HG02798 (cell line): ENCODE data around the gene ZMIZ1.

Experiments used
- ATAC-seq: cut with Tn5 transposase; IDR thresholded peaks from one replicate; pipeline ENCODE4 v1.9.1; 2021; ENCODE audit warnings: mild to moderate bottlenecking; ENCODE audit not compliant: unreplicated experiment, poor library complexity

Gene ZMIZ1

DNA sequence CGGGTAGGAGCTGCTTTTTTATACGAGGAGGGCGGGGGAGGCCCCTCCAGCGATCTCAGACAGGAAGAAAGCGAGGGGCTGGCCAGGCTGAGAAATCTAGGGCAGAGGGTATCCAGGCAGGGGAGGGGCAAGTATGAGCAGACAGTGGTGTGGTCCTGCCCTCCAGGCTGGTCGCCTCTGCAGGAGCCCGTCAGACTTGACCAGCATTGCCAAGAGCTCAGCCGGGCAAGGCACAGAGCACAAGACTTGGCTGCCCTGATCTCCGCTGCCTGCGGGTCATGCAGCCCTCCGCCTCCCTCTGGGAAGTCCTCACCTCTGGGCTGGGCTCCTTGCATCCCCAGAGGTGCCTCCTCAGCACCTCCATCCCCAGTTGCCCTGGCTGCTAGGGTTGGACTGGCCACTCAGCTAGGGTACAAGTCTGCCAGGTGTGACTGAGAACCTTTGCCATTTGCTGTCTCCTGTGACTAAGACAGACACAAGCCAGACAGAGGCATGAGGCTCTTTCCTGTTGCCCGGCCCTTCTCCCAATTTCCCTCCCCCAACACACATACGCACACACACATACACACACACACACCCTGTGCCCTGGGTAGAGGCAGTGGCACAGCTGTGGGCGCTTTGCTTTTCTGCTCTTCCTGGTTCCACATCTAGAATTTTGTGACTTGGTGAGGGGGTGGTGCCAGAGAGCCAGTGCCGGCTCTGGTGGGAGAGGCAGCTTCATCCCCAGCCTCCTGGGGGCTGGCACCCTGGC, 219.4 kb downstream of the ZMIZ1 start:
- ATAC-seq = no peak

- ATAC-seq = no peak
Observed at GRCh38 chr10:79289801-79290200, 221.0 kb downstream of the ZMIZ1 start.

DNA sequence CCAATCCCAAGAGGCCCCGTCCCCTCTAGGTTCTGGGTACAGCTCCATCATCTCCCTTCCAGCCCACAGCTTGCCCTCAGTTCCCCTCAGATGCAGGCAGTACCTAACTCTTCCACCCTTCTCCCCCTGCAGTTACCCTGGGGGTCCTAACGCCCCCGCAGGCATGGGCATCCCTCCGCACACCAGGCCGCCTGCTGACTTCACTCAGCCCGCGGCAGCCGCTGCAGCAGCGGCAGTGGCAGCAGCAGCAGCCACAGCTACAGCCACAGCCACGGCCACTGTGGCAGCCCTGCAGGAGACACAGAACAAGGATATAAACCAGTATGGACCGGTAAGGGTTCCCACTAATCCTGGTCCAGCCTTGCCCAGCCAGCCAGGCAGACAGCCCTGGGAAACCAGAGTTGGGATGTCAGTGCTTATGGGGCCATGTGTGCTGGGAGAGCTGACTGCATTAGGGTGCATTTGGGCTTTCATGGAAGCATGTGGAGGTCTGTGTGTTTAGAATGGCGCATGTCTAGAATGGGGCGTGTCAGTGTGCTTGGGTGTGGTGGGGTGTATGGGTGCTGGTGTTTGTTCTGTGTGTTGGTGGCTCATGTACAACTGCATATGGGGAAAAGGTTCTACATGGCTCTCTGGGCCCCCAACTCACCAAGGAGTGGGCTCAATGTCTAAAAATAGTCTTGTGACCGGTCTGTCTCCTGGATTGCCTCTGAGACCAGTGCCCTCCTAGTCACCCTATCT, 223.4 kb downstream of the ZMIZ1 start:
- no peak for ATAC-seq

DNA sequence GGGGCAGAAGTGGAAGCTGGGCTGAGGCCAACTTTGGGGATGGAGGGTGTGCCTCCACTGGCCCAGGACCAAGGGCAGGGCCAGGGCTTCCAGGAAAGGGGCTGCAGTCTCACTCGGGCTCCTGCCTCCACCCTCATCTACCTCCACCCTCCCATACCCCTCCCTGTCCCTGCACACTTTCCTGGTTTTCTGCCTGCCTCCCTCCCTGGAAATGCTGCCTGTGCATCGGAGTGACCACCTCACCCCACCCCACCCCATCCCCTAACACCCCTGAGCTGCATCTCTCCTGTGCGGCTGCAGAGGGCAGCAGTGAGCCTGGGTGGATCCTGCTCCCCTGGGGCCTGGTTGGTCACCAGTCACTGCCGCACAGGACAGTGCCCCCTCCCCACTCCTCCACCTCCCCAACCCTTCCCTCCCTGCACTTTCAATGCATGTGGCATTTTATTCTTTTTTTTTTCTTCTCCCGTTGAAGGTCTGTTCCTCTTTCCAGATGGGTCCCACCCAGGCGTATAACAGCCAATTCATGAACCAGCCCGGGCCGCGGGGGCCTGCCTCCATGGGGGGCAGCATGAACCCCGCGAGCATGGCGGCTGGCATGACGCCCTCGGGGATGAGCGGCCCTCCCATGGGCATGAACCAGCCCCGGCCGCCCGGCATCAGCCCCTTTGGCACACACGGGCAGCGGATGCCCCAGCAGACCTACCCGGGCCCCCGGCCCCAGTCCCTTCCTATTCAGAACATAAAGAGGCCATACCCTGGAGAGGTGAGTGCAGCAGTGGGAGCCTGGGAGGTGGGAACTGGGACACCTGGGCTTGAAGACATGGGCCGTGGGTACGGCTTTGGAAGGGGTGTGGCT, 224.4 kb downstream of the ZMIZ1 start:
- ATAC-seq = no peak

GRCh38 chr10:79293841-79294581, 225.2 kb downstream of the ZMIZ1 start:
- ATAC-seq = no peak

- no peak for ATAC-seq
Observed at GRCh38 chr10:79295563-79295962, 226.8 kb downstream of the ZMIZ1 start.

- no peak for ATAC-seq
Observed at GRCh38 chr10:79296431-79296830, 227.7 kb downstream of the ZMIZ1 start.

DNA sequence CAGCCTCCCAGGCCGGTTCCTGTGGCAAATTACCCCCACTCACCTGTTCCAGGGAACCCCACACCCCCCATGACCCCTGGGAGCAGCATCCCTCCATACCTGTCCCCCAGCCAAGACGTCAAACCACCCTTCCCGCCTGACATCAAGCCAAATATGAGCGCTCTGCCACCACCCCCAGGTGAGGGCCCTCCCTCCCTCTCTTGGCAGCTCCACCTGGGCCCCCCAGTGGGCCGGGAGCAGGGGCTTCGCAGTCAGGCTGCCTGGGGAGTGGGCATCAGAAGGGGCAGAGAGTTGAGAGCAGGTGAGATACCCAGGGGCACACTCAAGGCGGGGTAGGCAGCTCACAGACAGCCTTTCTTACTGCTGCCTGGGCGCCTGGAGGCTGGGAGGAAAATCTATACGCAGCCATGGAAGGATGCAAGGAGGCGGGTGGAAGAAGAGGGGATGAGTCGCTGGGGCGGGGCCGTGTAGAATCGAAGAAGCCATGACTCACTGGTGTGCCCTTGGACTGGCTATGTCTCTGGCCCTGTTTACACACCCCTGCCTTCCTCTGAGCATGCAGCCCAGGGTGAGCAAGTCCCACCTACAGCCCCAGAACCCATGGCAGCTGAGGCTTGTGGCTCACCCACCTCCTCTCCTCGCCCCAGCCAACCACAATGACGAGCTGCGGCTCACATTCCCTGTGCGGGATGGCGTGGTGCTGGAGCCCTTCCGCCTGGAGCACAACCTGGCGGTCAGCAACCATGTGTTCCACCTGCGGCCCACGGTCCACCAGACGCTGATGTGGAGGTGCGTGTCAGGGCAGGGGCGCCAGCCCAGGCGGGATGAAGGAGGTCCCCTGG, 229.9 kb downstream of the ZMIZ1 start:
- no peak for ATAC-seq

DNA sequence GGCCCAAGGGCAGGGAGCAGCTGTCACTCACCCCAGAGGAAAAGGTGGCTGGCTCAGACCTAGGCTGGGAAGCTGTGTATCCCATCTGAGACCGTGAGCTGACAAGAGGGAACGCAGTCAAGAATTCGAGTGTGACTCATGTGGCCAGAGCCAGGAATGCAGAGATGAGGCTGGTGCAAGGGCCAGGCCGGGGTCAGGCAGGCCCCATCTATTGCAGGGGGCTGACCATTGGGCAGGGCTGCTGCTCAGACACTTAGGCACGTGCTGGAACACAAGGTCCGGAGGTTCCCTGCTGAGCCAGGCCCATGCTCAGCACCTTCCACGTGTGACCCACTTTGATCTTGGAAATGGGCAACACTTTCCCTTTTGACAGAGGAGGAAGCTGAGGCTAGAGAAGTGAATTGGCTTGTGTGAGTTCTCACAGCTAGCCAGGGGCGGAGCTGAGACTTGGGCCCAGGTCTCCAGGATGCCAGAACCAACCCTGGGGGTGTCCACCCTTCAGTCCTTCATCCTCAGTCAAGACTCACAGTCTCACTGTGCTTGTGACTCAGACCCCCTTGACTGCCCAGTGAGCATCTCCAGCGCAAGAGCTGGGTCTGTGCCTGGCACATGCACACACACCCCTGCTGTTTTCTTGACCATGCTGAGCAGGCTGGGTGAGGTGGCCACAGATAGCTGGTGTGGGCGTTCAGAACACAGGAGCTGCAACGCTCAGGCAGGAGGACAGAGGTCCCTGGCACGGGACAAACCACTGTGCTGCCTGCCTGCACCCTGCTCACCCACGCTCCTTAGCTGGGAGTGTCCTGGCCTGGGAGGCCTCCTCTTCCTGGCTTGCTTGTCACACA, 230.9 kb downstream of the ZMIZ1 start:
- no peak for ATAC-seq

DNA sequence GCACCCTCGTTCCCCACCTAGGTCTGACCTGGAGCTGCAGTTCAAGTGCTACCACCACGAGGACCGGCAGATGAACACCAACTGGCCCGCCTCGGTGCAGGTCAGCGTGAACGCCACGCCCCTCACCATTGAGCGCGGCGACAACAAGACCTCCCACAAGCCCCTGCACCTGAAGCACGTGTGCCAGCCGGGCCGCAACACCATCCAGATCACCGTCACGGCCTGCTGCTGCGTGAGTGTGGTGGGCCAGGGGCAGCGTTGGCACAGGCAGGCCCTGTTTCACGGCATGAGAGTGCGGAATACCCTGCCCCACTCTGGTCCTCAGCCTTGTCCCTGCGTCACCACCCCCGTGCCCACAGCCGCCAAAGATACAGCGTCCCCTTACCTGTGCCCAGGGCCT, 231.9 kb downstream of the ZMIZ1 start:
- ATAC-seq = no peak

DNA sequence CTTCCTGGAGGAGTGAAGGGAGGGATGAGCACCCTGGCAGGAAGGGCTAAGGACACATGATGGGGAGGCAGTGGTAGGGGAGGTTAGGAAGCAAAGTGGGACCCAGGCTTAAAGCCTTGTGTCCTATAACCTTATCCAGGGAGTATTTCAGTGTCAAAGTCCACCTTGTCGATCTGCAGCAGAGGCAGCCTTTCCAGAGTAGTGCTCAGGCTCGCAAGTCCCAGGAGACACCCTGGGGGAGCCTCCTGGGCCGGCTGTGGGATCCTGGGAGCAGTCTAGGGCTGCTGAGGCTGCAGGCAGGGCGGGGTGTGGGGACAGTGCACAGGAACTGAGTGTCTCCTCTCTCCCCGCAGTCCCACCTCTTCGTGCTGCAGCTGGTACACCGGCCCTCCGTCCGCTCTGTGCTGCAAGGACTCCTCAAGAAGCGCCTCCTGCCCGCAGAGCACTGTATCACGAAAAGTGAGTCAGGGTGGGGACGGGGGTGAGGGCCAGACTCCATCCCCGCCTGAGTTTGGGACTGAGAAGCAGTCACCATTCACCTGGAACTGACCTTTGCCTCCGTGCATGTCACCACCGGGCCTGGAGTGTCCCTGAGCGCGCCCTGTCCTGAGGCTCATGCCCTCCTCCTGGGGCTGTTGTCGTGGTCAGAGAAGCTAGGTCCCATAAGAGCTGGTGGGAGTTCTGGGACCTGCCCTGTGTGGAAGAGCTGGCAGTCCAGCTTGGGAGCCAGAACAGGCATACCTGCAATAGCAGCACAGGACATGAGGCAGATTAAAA, 233.2 kb downstream of the ZMIZ1 start:
- no peak for ATAC-seq

DNA sequence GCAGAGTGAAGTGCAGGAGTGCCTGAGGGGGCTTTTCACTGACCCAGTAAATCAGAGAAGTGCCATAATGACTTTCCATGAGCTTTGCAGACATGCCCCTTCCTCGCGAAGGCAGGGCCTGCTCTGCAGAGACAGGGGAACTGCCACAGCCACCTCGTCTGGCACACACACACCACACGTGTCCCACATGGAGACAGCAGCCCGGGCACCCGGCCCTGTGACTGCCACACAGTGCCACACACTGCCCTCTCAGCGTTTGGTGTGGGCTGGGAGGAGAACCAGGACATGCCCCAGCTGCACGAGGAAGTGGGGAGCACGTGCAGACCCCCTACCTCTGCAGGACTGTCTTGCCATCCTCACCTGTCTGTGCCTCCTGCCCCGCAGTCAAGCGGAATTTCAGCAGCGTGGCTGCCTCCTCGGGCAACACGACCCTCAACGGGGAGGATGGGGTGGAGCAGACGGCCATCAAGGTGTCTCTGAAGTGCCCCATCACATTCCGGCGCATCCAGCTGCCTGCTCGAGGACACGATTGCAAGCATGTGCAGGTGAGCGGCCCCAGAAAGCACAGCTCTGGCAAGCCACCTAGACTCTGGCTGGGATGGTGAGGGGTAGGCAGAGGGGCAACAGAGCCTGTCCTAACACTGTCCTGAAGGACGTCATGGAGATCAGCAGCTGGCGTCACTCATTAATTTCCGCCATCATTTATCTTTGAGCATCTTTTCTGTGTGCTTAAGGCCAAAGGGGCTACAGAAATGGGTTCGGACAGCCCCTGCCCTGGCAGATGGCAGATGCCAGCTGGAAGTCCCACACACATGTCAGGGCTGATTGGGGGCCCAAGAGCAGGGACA, 235.1 kb downstream of the ZMIZ1 start:
- no peak for ATAC-seq

GRCh38 chr10:79304479-79305087, 235.8 kb downstream of the ZMIZ1 start:
- ATAC-seq = no peak

GRCh38 chr10:79305515-79305914, 236.7 kb downstream of the ZMIZ1 start:
- ATAC-seq = no peak

- no peak for ATAC-seq
Observed at GRCh38 chr10:79305988-79306387, 237.2 kb downstream of the ZMIZ1 start.

- ATAC-seq = no peak
Observed at GRCh38 chr10:79306644-79307220, 238.0 kb downstream of the ZMIZ1 start.
